UCSD-AML1 (cell line): ENCODE data around the gene ASCL5.

ENCODE experiments used
- DNase-seq: peaks from one replicate; lab custom pipeline; 2025; ENCODE audit not compliant: unreplicated experiment; lab: John Stamatoyannopoulos, UW

Gene ASCL5

GRCh38 chr1:201111672-201112071 is 15.3 kb downstream of the ASCL5 start:
- no peak for DNase-seq

GRCh38 chr1:201111156-201111555 is 15.8 kb downstream of the ASCL5 start:
- no peak for DNase-seq

- no peak for DNase-seq
These were observed 16.4 kb downstream of the ASCL5 start for GRCh38 chr1:201110616-201111015.

GRCh38 chr1:201110138-201110537 is 16.8 kb downstream of the ASCL5 start:
- DNase-seq, result no peak

- DNase-seq, result no peak
These were observed 17.3 kb downstream of the ASCL5 start for GRCh38 chr1:201109651-201110050.

GRCh38 chr1:201108614-201109013 is 18.4 kb downstream of the ASCL5 start:
- no peak for DNase-seq

- DNase-seq, result no peak
These were observed 21.3 kb downstream of the ASCL5 start for GRCh38 chr1:201105688-201106087.

- no peak for DNase-seq
These were observed 22.8 kb downstream of the ASCL5 start for GRCh38 chr1:201104141-201104540.

GRCh38 chr1:201103666-201104065 is 23.3 kb downstream of the ASCL5 start:
- no peak for DNase-seq

- no peak for DNase-seq
These were observed 26.6 kb downstream of the ASCL5 start for GRCh38 chr1:201100169-201100930.

GRCh38 chr1:201098992-201099677 is 27.8 kb downstream of the ASCL5 start:
- DNase-seq, result no peak

GRCh38 chr1:201096977-201097856 is 29.8 kb downstream of the ASCL5 start:
- no peak for DNase-seq

- DNase-seq, result no peak
These were observed 30.9 kb downstream of the ASCL5 start for GRCh38 chr1:201096041-201096461.

- DNase-seq, result no peak
These were observed 31.4 kb downstream of the ASCL5 start for GRCh38 chr1:201095581-201095980.

GRCh38 chr1:201094832-201095231 is 32.2 kb downstream of the ASCL5 start:
- no peak for DNase-seq

GRCh38 chr1:201093962-201094361 is 33.0 kb downstream of the ASCL5 start:
- DNase-seq, result no peak

GRCh38 chr1:201093561-201093960 is 33.4 kb downstream of the ASCL5 start:
- no peak for DNase-seq

- DNase-seq, result no peak
These were observed 34.2 kb downstream of the ASCL5 start for GRCh38 chr1:201092738-201093137.

- no peak for DNase-seq
These were observed 35.7 kb downstream of the ASCL5 start for GRCh38 chr1:201091256-201091655.

- no peak for DNase-seq
These were observed 36.4 kb downstream of the ASCL5 start for GRCh38 chr1:201090541-201090940.

- no peak for DNase-seq
These were observed 37.4 kb downstream of the ASCL5 start for GRCh38 chr1:201089596-201089995.
